Neuron (in vitro differentiated cells): ENCODE data around the gene MICAL2.

Source experiments
- H2AFZ ChIP-seq: one replicate; pipeline ENCODE4 v1.6.1; 2013; ENCODE audit warnings: low read depth, mild to moderate bottlenecking, inconsistent platforms, low read length, moderate library complexity
- H3K27me3 ChIP-seq: one replicate; pipeline ENCODE4 v1.6.1; 2013; ENCODE audit warnings: low read length; ENCODE audit not compliant: insufficient read depth
- H3K36me3 ChIP-seq: one replicate; pipeline ENCODE4 v1.6.1; 2013; ENCODE audit warnings: low read length; ENCODE audit not compliant: insufficient read depth
- H3K4me1 ChIP-seq: one replicate; pipeline ENCODE4 v1.6.1; 2013; ENCODE audit warnings: low read length; ENCODE audit not compliant: insufficient read depth
- H3K4me3 ChIP-seq: 2 replicates; pipeline ENCODE4 v1.5.1; 2013; ENCODE audit warnings: mild to moderate bottlenecking, low read length, moderate library complexity
- H3K9me3 ChIP-seq: one replicate; pipeline ENCODE4 v1.6.1; 2013; ENCODE audit warnings: low read length

MICAL2 gene

GRCh38 chr11:12236744-12237101, 126.3 kb downstream of the MICAL2 start:
- Histone ChIP-seq H3K36me3 (no peaks in the 10 kb centered on the region), H3K4me1 (no peaks in the 10 kb centered on the region), H3K27me3 (no peaks in the 10 kb centered on the region), H3K9me3 (no peaks in the 10 kb centered on the region), H2AFZ (no peak overlapping the region), H3K4me3 (no peak overlapping the region)

- Histone ChIP-seq H3K4me1 (no peaks in the 10 kb centered on the region), H3K27me3 (no peaks in the 10 kb centered on the region), H3K4me3 (no peak overlapping the region)
Observed at GRCh38 chr11:12237381-12237784, 127.0 kb downstream of the MICAL2 start.

GRCh38 chr11:12238420-12238819, 128.0 kb downstream of the MICAL2 start:
- Histone ChIP-seq H3K4me3 (no peak overlapping the region), H3K9me3 (no peaks in the 10 kb centered on the region), H3K27me3 (no peaks in the 10 kb centered on the region), H3K36me3 (no peaks in the 10 kb centered on the region), H2AFZ (no peak overlapping the region), H3K4me1 (no peaks in the 10 kb centered on the region)

More at GRCh38 chr11:12237381-12237784, 127.0 kb downstream of the MICAL2 start:
- no peaks in the 10 kb centered on the region for H3K9me3 ChIP-seq
- H3K36me3 ChIP-seq: no peaks in the 10 kb centered on the region
- H2AFZ ChIP-seq: no peak overlapping the region

- Histone ChIP-seq H3K9me3 (no peaks in the 10 kb centered on the region), H3K4me3 (no peak overlapping the region), H3K27me3 (no peaks in the 10 kb centered on the region), H3K36me3 (no peaks in the 10 kb centered on the region), H2AFZ (no peak overlapping the region), H3K4me1 (no peaks in the 10 kb centered on the region)
Observed at GRCh38 chr11:12239396-12239795, 129.0 kb downstream of the MICAL2 start.

GRCh38 chr11:12239804-12240371, 129.5 kb downstream of the MICAL2 start:
- H3K4me1 ChIP-seq: no peaks in the 10 kb centered on the region
- no peak overlapping the region for H3K4me3 ChIP-seq

GRCh38 chr11:12240677-12241076, 130.3 kb downstream of the MICAL2 start:
- Histone ChIP-seq H2AFZ (no peak overlapping the region), H3K4me1 (no peaks in the 10 kb centered on the region), H3K4me3 (no peak overlapping the region), H3K36me3 (no peaks in the 10 kb centered on the region), H3K9me3 (no peaks in the 10 kb centered on the region), H3K27me3 (no peaks in the 10 kb centered on the region)

More at GRCh38 chr11:12239804-12240371, 129.5 kb downstream of the MICAL2 start:
- Histone ChIP-seq H3K27me3 (no peaks in the 10 kb centered on the region), H3K9me3 (no peaks in the 10 kb centered on the region), H3K36me3 (no peaks in the 10 kb centered on the region), H2AFZ (no peak overlapping the region)

- Histone ChIP-seq H2AFZ (no peak overlapping the region), H3K4me3 (no peak overlapping the region), H3K36me3 (no peaks in the 10 kb centered on the region), H3K9me3 (no peaks in the 10 kb centered on the region), H3K27me3 (no peaks in the 10 kb centered on the region), H3K4me1 (no peaks in the 10 kb centered on the region)
Observed at GRCh38 chr11:12241401-12241800, 131.0 kb downstream of the MICAL2 start.

GRCh38 chr11:12241971-12242672, 131.7 kb downstream of the MICAL2 start:
- H3K4me3 ChIP-seq: no peak overlapping the region
- H3K9me3 ChIP-seq: no peaks in the 10 kb centered on the region
- H3K36me3 ChIP-seq: no peaks in the 10 kb centered on the region
- no peak overlapping the region for H2AFZ ChIP-seq
- no peaks in the 10 kb centered on the region for H3K27me3 ChIP-seq
- no peaks in the 10 kb centered on the region for H3K4me1 ChIP-seq

- no peaks in the 10 kb centered on the region for H3K4me1 ChIP-seq
- H3K9me3 ChIP-seq: no peaks in the 10 kb centered on the region
- H3K4me3 ChIP-seq: no peak overlapping the region
- H3K36me3 ChIP-seq: no peaks in the 10 kb centered on the region
- H2AFZ ChIP-seq: no peak overlapping the region
- H3K27me3 ChIP-seq: no peaks in the 10 kb centered on the region
Observed at GRCh38 chr11:12242966-12243365, 132.6 kb downstream of the MICAL2 start.

GRCh38 chr11:12243486-12243885, 133.1 kb downstream of the MICAL2 start:
- Histone ChIP-seq H3K4me1 (no peaks in the 10 kb centered on the region), H3K27me3 (no peaks in the 10 kb centered on the region), H3K36me3 (no peaks in the 10 kb centered on the region), H3K4me3 (no peak overlapping the region), H2AFZ (no peak overlapping the region), H3K9me3 (no peaks in the 10 kb centered on the region)

- no peak overlapping the region for H3K4me3 ChIP-seq
- H3K27me3 ChIP-seq: no peaks in the 10 kb centered on the region
- no peaks in the 10 kb centered on the region for H3K36me3 ChIP-seq
- H3K9me3 ChIP-seq: no peaks in the 10 kb centered on the region
- H3K4me1 ChIP-seq: no peaks in the 10 kb centered on the region
- no peak overlapping the region for H2AFZ ChIP-seq
Observed at GRCh38 chr11:12243911-12244550, 133.6 kb downstream of the MICAL2 start.

- Histone ChIP-seq H3K27me3 (no peaks in the 10 kb centered on the region), H3K36me3 (no peaks in the 10 kb centered on the region), H3K9me3 (no peaks in the 10 kb centered on the region), H2AFZ (no peak overlapping the region), H3K4me3 (no peak overlapping the region), H3K4me1 (no peaks in the 10 kb centered on the region)
Observed at GRCh38 chr11:12245091-12245490, 134.7 kb downstream of the MICAL2 start.

- Histone ChIP-seq H3K36me3 (no peaks in the 10 kb centered on the region), H3K4me3 (no peak overlapping the region), H2AFZ (no peak overlapping the region), H3K9me3 (no peaks in the 10 kb centered on the region), H3K27me3 (no peaks in the 10 kb centered on the region), H3K4me1 (no peaks in the 10 kb centered on the region)
Observed at GRCh38 chr11:12245549-12246016, 135.2 kb downstream of the MICAL2 start.
